NCI-H446 (cell line): ENCODE results near the gene APRT.
"Not testable (repeated sequence)": the region's sequence is repeated elsewhere in the genome, so short reads cannot be mapped to it uniquely, and the experiment has no call there.

Source experiments
- DNase-seq, 2 experiments: peaks; one replicate each; lab custom pipeline; 2025; lab: John Stamatoyannopoulos, UW

The APRT gene

DNA sequence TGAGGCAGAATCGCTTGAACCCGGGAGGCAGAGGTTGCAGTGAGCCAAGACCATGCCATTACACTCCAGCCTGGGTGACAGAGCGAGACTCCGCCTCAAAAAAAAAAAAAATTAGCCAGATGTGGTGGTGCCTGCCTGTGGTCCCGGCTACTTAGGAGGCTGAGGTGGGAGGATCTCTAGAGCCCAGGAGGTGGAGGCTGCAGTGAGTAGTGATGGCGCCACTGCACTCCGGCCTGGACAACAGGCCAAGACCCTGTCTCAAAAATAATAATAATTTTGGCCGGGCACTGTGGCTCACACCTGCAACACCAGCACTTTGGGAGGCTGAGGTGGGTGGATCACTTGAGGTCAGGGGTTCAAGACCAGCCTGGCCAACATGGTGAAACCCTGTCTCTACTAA, 23.0 kb downstream of the APRT start:
- not testable (repeated sequence) for DNase-seq

DNA sequence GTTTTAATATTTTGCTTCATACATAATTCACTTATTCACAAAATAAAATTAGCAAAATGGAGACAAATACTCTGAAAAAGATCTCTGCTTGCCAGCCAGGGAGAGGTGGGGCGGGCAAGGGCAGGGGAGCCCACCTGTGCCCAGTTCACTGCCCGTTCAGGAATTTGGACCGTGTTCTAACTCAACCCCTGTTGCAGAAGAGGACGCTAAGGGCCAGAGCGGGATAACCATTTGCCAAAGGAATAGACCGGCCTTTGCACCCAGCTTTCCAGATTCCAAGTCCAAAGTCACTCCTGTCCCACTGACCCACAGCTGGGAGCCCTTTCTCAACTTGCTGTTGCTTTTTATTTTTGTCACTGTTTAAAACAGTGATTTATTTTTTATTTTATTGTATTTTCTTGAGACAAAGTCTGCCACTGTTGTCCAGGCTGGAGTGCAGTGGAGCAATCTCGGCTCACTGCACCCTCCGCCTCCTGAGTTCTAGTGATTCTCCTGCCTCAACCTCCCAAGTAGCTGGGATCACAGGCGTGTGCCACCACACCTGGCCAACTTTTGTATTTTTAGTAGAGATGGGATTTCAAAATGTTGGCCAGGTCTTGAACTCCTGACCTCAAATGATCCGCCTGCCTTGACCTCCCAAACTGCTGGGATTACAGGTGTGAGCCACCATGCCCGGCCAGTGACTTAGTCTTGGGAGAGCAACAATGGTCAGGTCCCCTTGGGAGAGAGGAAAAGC, 24.0 kb downstream of the APRT start:
- DNase-seq: no peak

DNA sequence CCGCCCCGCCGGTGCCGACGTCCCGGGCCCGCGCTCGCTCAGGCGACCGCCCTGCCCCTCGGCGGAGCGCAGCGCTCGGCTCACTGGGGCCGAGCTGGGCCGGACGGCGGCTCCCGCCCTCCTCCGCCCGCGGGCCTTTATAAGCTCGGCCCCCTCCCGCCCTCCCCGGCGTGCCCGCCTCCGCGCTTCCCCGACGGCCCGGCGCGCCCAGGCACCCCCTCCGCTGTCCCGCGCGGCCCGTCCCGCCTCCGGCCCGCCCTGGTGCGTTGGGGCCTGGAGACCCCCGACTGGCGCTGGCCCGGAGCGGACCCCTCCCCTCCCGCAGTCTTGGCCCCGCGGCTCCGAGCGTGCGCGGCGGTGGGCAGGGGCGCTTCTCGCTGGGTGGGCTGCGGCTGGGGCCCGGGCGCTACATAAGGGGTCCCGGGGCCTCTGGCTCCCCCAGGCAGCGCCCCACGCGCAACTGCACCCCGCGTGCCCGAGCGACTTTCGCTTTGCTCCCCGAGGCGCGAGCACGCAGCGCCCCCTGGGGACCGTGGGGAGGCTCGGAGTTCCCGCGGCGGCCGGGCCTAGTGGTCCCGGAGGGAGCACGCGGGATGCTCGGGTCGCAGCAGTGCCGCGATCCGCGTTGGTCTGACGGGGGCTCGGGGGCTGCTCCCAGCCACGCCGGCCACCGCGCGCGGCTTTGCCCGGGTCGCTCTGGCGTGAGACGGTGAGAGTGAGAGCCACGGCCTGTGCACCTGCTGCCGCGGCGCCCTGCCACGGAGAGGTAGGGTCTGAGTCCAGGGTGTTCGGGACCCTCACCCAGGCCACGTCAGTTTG, 26.4 kb downstream of the APRT start, which contains the start of gene PIEZO1:
TSS of gene PIEZO1 (minus strand) at position 115 of the 819 bp plus-strand sequence. CDS start 256 bp downstream, outside the sequence.
- no peak for DNase-seq

DNA sequence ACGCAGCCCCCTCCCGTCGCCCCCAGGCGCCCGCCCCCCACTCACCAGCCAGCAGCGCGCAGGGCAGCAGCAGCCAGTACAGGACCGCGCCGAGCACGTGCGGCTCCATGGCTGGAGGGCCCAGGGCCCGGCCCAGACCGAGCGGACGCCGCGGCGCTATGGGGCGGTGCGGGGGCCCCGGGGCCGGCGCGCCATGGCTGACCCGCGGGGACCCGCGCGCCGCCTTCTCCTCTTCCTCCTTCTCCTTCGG, 26.9 kb downstream of the APRT start:
- DNase-seq: no peak

DNA sequence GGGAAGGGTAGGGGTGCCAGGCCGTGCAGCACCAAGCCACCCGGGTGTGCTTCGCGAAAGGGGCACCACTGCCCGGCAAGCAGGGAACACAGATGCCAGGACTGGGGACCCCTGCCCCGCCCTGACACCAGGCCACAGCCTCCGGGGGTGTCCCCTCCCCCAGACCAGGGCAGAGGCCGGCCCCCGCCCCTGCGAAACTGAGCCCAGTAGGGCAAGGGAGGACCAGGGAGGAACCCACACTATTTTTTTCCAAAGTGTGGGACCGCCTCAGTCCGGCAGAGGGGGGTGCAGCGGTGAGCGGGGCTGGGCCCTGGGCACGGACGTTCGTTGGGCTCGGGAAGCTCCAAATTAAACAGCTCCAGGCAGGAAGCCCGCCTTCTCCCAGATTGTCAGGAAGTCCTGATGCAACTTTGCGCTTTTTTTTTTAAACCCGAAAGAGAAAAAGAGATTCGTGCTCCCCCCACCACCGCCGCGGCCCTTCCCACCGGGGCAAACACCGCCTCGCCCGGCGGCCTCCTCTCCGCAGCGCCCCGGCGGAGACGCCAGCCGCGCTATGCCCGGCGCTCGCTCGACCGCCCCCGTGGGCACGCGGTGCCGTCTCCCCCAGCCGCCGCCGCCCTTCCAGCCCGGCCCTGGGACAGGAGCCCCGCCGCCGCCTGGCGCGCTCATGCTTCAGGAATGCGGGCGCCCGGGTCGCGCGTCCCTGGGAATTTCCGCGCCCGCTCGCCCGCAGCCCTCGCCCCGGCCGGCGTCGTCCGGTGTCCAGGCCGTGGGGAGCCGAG, 27.5 kb downstream of the APRT start:
- no peak for DNase-seq

DNA sequence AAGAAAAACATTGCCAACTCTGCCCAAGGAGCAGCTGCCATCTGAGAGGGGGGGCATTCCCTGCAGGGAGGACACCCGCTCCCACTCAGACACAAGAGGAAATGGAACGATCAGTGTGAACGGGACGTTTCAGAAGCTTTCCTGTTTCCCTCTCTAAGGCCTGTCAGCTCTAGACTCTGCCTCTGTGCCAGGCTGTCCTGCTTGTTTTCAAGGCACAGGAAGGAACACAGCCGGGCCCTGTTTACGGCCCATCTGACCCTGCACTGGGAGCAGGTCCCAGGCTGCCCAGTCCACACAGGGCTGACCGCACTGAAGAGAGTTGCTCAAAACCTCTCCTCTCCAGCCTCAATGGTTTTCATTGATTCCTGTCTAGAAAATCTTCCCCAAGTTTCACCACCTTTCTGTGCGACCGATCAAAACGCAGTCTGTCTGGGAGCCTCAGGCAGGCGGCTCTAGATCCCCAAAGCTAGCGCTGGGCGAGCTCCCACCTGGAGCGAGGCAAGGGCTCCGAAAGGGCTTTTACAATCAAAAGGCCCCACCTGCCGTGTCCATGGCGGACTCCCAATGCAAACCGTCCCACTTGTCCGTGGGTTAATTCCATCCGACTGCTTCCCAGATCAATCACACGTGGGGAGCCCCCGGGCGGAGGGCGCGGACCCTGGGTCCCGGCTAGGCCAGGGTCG, 28.2 kb downstream of the APRT start:
- DNase-seq: peak in 1 of 2 experiments; percentile 42

GRCh38 chr16:88782454-88783390, 29.0 kb downstream of the APRT start:
- DNase-seq: no peak

- DNase-seq: no peak
These were observed 30.3 kb downstream of the APRT start for GRCh38 chr16:88781140-88782077.

DNA sequence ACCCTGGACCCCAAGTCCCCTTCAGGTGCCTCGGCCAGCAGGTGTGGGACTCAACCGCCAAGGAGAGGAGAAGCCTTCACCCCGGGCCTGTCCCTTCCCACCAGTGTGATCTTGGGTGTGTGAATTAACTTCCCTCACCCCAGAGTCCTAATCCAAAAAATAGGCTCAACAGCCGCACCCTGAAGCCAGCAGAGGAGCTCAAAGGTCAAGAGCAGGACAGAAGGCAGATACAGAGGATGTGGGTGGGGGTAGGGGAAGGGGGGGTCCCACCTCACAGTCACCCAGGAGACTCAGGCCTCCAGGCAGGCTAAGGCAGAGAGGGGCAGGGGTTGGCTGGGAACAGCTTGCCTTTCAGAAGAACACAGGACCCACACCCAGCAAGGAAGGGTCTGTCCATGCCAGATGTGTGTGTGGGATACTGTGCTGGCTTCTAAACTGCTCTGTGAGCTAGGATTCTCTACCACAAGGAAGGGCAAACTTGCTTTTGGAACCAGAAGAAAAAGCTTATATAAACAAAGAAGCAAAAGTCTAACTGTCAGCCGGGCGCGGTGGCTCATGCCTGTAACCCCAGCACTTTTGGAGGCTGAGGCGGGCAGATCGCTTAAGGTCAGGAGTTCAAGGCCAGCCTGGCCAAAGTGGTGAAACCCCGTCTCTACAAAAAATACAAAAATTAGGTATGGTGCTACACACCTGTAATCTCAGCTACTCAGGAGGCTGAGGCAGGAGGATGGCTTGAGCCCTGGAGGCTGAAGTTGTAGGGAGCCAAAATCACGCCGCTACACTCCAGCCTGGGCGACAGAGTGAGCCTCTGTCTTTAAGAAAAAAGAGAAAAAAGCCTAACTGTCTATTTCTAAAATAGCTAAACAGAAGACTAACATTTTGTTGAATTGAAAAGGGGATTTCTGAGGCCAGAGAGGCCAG, 31.3 kb downstream of the APRT start:
- no peak for DNase-seq

DNA sequence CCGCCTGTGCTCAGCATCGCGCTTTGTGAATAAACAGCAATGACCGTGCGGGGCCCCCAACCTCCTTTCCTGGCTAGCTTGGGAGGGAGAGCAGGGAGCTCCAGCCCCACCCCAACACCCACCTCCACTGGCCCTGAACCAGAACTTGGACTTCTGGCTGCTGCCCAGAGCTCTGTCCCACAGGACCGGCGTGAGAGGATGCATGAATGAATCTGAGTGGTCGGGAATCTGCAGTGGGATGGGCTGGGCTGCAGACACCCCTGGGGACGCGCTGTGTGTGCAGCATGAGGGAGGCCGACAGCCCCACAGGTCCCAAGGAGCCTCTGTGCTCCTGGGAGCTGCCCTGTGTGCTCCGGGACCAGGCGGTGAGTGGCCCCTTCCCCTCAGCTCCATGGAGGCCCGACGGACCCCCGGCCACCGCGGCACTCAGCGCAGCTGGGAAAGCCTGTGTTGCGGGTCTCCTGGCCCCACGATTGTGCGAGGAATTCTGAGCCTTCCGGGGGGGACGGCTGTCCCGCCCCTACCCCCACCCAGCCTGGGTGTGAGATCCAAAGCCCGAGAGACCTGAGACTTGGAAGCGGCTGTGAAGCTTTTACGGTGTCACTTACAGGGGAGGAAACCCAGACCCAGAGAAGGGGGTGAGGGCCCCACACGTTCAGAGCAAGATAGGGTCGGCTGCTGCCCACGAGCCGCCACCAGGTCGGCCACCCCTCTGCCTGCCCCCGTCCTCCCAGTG, 32.2 kb downstream of the APRT start:
- no peak for DNase-seq

- DNase-seq: no peak
These were observed 33.1 kb downstream of the APRT start for GRCh38 chr16:88778541-88779065.

GRCh38 chr16:88778271-88778525, 33.5 kb downstream of the APRT start:
- no peak for DNase-seq

DNA sequence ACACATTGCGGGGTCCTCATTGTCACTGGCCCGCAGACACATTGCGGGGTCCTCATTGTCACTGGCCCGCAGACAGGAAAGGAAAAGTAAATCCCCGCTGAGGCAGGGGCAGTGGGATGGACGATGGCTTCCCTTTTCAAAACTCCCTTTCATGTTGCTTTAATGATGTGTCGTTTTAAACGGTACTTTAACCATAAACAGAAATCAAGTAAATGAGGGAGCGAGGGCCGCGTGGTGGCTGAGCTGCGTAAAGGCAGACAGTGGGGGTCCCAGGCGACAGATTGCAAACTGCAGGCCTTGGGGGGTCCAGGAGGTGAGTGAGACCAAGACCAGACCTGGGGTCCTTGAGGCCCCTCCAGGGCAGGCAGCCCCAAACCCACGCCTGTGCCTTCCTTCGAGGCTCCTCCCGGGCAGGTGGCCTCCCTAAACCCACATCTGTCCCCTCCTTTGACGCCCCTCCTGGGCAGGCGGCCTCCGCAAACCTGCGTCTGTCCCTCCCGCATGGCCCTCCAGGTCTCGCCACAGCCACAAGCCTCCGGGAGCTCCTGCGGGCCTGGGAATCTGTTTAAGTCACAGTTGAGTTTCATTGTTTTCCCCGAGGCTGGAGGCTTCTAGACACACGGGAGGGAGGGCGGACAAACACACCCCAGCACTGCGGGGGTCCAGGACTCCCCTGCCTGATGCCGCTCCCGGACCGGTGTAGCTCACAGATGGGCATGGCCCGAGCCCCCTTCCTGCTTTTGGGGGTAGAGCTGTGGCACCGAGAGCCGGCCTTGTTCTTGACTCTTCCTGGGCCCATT, 34.1 kb downstream of the APRT start:
- DNase-seq: no peak

DNA sequence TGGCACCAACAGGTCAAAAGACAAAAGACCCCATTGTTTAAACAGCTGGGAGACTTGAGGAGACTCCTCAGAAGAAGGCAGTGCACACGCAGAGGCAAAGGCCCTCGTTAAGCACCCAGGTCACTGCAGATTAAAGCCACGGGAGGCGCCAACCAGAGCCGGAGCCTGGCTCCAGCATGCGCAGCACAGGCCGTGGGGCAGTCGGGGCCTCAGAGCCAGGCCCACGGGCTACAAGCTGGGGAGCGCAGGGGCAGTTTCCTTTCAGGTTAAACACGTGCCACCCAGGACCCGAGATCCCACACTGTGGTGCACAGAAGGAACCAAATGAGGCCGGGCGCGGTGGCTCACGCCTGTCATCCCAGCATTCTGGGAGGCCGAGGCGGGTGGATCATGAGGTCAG, 35.9 kb downstream of the APRT start:
- no peak for DNase-seq

DNA sequence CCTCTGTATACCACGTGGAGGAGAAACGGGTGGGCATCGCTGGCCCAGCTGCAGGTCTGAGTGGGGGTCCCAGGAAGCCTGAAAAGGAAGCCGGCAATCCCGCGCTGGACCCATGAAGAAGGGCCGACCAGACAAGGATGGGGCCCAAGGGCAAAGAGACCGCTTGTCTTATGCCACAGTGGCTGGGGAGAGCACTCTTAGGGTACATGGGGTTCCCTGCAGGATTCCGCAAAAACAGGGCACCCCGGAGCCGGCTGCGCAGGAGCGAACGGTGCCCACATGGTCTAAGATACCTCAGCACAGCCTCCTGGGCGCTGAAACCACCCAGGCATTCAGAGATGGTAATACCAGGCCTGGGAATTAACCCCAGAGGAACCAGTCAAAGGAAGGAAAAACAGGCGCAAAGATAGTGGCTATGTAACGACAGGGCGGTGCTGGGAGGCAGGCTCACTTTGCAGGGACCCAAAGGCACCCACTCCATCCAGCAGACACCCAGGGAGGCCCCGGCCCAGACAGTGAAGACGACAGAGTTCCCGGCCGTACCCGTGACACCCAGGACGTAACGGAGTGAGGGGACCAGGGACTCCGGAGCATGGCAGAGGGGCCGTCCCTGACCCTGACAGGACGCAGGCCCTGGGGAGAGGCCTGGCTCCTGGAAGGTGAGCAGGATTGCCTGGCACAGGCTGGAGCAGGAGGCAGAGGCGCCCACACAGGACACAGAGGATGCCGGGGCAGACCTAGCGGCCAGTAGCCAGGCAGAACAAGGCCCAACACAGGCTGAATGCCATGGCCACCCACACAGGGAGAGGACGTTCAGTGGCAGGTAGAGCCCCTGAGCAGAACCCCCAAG, 37.0 kb downstream of the APRT start:
- DNase-seq: no peak

GRCh38 chr16:88773812-88774291, 37.9 kb downstream of the APRT start:
- DNase-seq: no peak
